Measurements from ENCODE around the gene SYPL2.

SYPL2 gene

DNA sequence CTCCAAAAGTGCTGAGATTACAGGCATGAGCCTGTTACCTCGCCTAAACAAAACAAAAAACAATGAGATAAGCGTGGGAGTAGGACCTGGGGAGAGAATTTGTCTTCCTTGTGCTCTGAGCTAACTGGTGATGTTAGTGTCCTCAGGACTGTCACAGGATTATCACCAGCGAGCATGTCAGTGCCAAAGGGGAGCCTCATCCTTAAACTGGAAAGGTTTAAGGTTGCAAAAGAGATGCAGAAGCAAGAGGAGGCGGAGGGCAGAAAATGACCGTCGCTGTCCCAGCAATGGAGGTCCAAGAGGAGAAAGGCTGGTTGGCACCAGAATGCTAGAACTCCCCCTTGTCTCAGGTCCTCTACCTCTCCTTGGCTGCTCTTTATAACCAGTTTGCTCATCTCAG is 3.9 kb downstream of the SYPL2 start:
- no peak for TF ChIP-seq TCF12 (IDR thresholded peaks at IDR 0.05; ENCODE audit: low read depth)
- TF ChIP-seq, protein P1, sequence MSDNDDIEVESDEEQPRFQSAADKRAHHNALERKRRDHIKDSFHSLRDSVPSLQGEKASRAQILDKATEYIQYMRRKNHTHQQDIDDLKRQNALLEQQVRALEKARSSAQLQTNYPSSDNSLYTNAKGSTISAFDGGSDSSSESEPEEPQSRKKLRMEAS (IDR thresholded peaks at IDR 0.05), result no peak

DNA sequence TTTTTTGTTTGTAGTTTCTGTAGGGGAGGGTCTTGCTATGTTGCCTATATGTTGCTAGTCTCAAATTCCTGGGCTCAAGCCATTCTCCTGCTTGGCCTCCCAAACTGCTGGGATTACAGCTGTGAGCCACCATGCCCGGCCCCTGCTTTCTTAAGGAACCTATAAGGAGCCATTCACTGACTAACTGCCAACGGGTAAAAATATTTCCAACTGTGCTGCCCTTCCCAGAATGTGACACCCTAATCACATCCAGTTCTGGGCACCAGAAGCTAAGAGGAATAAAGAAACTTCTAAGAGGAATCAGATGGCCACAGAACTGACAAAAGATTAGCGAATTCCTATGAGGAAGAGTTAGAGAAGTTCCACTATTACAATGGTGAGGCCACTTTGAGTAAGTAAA is 6.4 kb downstream of the SYPL2 start:
- TF ChIP-seq RAD21 (IDR thresholded peaks at IDR 0.05; ENCODE audit: low read depth), result no peak
- TF ChIP-seq, protein P2, sequence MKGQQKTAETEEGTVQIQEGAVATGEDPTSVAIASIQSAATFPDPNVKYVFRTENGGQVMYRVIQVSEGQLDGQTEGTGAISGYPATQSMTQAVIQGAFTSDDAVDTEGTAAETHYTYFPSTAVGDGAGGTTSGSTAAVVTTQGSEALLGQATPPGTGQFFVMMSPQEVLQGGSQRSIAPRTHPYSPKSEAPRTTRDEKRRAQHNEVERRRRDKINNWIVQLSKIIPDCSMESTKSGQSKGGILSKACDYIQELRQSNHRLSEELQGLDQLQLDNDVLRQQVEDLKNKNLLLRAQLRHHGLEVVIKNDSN (IDR thresholded peaks at IDR 0.05), result no peak
- TF ChIP-seq EGR1 (IDR thresholded peaks at IDR 0.05), result no peak
- TF ChIP-seq TEAD4 (IDR thresholded peaks at IDR 0.05), result no peak
- TF ChIP-seq TCF12 (IDR thresholded peaks at IDR 0.05; ENCODE audit: low read depth), result no peak
- TF ChIP-seq, protein P1 (IDR thresholded peaks at IDR 0.05), result no peak
- no peak for TF ChIP-seq ZBTB7A (IDR thresholded peaks at IDR 0.05; ENCODE audit: low read depth)
- TF ChIP-seq, protein P3, sequence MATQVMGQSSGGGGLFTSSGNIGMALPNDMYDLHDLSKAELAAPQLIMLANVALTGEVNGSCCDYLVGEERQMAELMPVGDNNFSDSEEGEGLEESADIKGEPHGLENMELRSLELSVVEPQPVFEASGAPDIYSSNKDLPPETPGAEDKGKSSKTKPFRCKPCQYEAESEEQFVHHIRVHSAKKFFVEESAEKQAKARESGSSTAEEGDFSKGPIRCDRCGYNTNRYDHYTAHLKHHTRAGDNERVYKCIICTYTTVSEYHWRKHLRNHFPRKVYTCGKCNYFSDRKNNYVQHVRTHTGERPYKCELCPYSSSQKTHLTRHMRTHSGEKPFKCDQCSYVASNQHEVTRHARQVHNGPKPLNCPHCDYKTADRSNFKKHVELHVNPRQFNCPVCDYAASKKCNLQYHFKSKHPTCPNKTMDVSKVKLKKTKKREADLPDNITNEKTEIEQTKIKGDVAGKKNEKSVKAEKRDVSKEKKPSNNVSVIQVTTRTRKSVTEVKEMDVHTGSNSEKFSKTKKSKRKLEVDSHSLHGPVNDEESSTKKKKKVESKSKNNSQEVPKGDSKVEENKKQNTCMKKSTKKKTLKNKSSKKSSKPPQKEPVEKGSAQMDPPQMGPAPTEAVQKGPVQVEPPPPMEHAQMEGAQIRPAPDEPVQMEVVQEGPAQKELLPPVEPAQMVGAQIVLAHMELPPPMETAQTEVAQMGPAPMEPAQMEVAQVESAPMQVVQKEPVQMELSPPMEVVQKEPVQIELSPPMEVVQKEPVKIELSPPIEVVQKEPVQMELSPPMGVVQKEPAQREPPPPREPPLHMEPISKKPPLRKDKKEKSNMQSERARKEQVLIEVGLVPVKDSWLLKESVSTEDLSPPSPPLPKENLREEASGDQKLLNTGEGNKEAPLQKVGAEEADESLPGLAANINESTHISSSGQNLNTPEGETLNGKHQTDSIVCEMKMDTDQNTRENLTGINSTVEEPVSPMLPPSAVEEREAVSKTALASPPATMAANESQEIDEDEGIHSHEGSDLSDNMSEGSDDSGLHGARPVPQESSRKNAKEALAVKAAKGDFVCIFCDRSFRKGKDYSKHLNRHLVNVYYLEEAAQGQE (IDR thresholded peaks at IDR 0.05; ENCODE audit: low read depth), result no peak
- no peak for TF ChIP-seq YY1 (IDR thresholded peaks at IDR 0.05; ENCODE audit: low read depth)
- TF ChIP-seq CREB1 (IDR thresholded peaks at IDR 0.05; ENCODE audit: low read depth), result no peak
- no peak for TF ChIP-seq CEBPB (IDR thresholded peaks at IDR 0.05)
- no peak for TF ChIP-seq EP300 (IDR thresholded peaks at IDR 0.05; ENCODE audit: borderline replicate concordance)
- no peak for TF ChIP-seq TAF1 (IDR thresholded peaks at IDR 0.05; ENCODE audit: low read depth)
- no peak for TF ChIP-seq NFIC (IDR thresholded peaks at IDR 0.05)
- TF ChIP-seq FOXM1 (IDR thresholded peaks at IDR 0.05; ENCODE audit: borderline replicate concordance, low read depth), result no peak

DNA sequence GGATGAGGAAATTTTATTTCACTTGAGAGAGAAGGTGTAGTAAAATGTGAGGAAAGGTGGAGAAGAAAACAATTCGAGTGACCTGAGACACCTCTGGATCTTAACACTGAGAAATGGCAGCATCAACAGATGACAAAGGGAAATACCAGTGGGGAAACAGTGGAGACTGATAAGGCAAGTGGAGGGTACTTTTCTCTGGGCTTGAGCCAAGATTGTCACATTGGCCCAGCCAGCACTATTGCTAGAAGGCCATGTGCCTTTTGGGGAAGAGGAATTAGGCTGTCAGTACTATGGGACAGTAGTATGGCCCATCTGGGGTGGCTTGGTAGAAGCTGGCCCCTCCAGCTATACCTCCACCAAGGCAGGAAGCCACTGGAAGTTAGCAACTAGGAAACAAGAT is 8.4 kb downstream of the SYPL2 start:
- TF ChIP-seq, protein P3 (IDR thresholded peaks at IDR 0.05; ENCODE audit: low read depth), result no peak
- TF ChIP-seq, protein P2 (IDR thresholded peaks at IDR 0.05), result no peak
- TF ChIP-seq TAF1 (IDR thresholded peaks at IDR 0.05; ENCODE audit: low read depth) (no peak), RAD21 (IDR thresholded peaks at IDR 0.05; ENCODE audit: low read depth) (no peak), YY1 (IDR thresholded peaks at IDR 0.05; ENCODE audit: low read depth) (no peak), TCF12 (IDR thresholded peaks at IDR 0.05; ENCODE audit: low read depth) (no peak), EP300 (IDR thresholded peaks at IDR 0.05; ENCODE audit: borderline replicate concordance) (no peak), NFIC (IDR thresholded peaks at IDR 0.05) (no peak), EGR1 (IDR thresholded peaks at IDR 0.05) (no peak), TEAD4 (IDR thresholded peaks at IDR 0.05) (no peak), FOXM1 (IDR thresholded peaks at IDR 0.05; ENCODE audit: borderline replicate concordance, low read depth) (no peak)

DNA sequence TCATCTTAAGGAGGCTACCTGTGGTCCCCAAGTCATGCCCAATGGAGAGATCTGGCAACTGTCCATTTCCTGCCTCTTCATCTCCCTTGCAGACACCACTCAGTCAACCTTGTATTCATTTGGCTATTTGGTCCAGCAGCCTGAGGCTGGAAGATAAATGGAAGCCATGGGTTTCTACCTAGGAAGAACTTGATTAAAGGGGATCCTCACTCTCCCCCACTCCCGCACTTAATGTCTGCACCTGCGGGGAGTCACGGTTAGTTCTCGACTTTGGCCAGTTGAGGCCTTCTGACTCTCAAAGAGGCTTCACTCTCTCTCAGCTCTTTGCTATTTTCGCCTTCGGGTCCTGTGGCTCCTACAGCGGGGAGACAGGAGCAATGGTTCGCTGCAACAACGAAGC is 8.9 kb downstream of the SYPL2 start:
- TF ChIP-seq, protein P3 (IDR thresholded peaks at IDR 0.05; ENCODE audit: low read depth), result no peak
- TF ChIP-seq, protein P2 (IDR thresholded peaks at IDR 0.05), result no peak
- TF ChIP-seq TCF12 (IDR thresholded peaks at IDR 0.05; ENCODE audit: low read depth), result no peak
- TF ChIP-seq TEAD4 (IDR thresholded peaks at IDR 0.05), result no peak
- no peak for TF ChIP-seq EGR1 (IDR thresholded peaks at IDR 0.05)
- no peak for TF ChIP-seq CREB1 (IDR thresholded peaks at IDR 0.05; ENCODE audit: low read depth)
- no peak for TF ChIP-seq EP300 (IDR thresholded peaks at IDR 0.05; ENCODE audit: borderline replicate concordance)
- TF ChIP-seq FOXM1 (IDR thresholded peaks at IDR 0.05; ENCODE audit: borderline replicate concordance, low read depth), result no peak
- no peak for TF ChIP-seq CEBPB (IDR thresholded peaks at IDR 0.05)
- no peak for TF ChIP-seq YY1 (IDR thresholded peaks at IDR 0.05; ENCODE audit: low read depth)
- TF ChIP-seq ZBTB7A (IDR thresholded peaks at IDR 0.05; ENCODE audit: low read depth), result no peak
- TF ChIP-seq RAD21 (IDR thresholded peaks at IDR 0.05; ENCODE audit: low read depth), result no peak
